MCF 10A (cell line): Measurements from ENCODE around the gene TNNI3K. TPM values are rescaled to one million over a fixed set of nuclear protein-coding genes. Genes with fewer than 3 reads are reported as not detected.

ENCODE experiments used
- BruUV-seq: library from RNA; stranded (reverse); fragments of 400-500 nt; replicated peaks from 2 replicates; lab custom pipeline; 2021; lab: Mats Ljungman, UMichigan
- CTCF ChIA-PET: fragments of 300-600 bp; sonication (Branson Sonifier 250); formaldehyde crosslinking; extraction: SDS; loops from one replicate; lab custom pipeline; 2021; ENCODE audit warnings: antibody characterized with exemption, inconsistent platforms; lab: Yijun Ruan, JAX
- POLR2A ChIA-PET: fragments of 300-600, 350-650 bp; sonication (Branson Sonifier 250); formaldehyde crosslinking; extraction: SDS; loops from one replicate; lab custom pipeline; 2020; ENCODE audit warnings: antibody characterized with exemption, inconsistent platforms; lab: Yijun Ruan, JAX
- DNase-seq: peaks from one replicate; pipeline ENCODE4 v3.0.0-alpha.2; 2018; ENCODE audit not compliant: unreplicated experiment
- H3K27ac Mint-ChIP-seq: one replicate; pipeline ENCODE4 v1.8.0; 2022; ENCODE audit warnings: mild to moderate bottlenecking, low read depth, mixed read lengths; ENCODE audit not compliant: unreplicated experiment
- H3K27me3 Mint-ChIP-seq: one replicate; pipeline ENCODE4 v1.8.0; 2022; ENCODE audit warnings: mixed read lengths; ENCODE audit not compliant: insufficient read depth, unreplicated experiment
- H3K36me3 Mint-ChIP-seq: one replicate; pipeline ENCODE4 v1.8.0; 2022; ENCODE audit warnings: mild to moderate bottlenecking, moderate library complexity, mixed read lengths; ENCODE audit not compliant: insufficient read depth, unreplicated experiment
- H3K4me1 Mint-ChIP-seq: one replicate; pipeline ENCODE4 v1.8.0; 2022; ENCODE audit warnings: mixed read lengths; ENCODE audit not compliant: insufficient read depth, unreplicated experiment
- H3K4me3 Mint-ChIP-seq: one replicate; pipeline ENCODE4 v1.8.0; 2022; ENCODE audit warnings: mild to moderate bottlenecking, moderate library complexity, mixed read lengths; ENCODE audit not compliant: unreplicated experiment
- H3K9me3 Mint-ChIP-seq: one replicate; pipeline ENCODE4 v1.8.0; 2022; ENCODE audit warnings: mixed read lengths; ENCODE audit not compliant: unreplicated experiment
- CTCF ChIP-seq: fragments of 200-600 bp; IDR thresholded peaks from one replicate; pipeline ENCODE4 v1.8.0; 2022; ENCODE audit warnings: antibody characterized with exemption, mild to moderate bottlenecking; ENCODE audit not compliant: unreplicated experiment
- intact Hi-C: fragments of 100-400 bp; cut with micrococcal nuclease; formaldehyde crosslinking; loops from 2 replicates; pipeline ENCODE4 v1.14.1; 2022
- total RNA-seq: library from RNA; stranded (reverse); gene quantifications from 2 replicates; pipeline ENCODE4 v1.2.3, GENCODE V29; 2022

TNNI3K gene
- total RNA-seq, 1 experiment from 2014 or later: not detected

GRCh38 chr1:74357756-74358155 is 122.6 kb downstream of the TNNI3K start:
- CTCF ChIA-PET: interaction anchor here (0.7 kb wide), 1 partner anchor 98 kb away, joined by 3 read pairs; no protein-coding TSS in a partner anchor
- H3K4me1 Mint-ChIP-seq: no peaks in the 10 kb centered on the region
- no peak overlapping the region for H3K27ac Mint-ChIP-seq
- no peaks in the 10 kb centered on the region for H3K36me3 Mint-ChIP-seq
- H3K9me3 Mint-ChIP-seq: no peaks in the 10 kb centered on the region
- DNase-seq: no peak
- no peak overlapping the region for H3K4me3 Mint-ChIP-seq
- BruUV-seq: no TSS peak
- no peaks in the 10 kb centered on the region for H3K27me3 Mint-ChIP-seq
- intact Hi-C loops: no loop called here
- no peak for TF ChIP-seq CTCF
- POLR2A ChIA-PET: no interaction called here

GRCh38 chr1:74362691-74363090 is 127.5 kb downstream of the TNNI3K start:
- no peak for TF ChIP-seq CTCF
- intact Hi-C loops: no loop called here
- ChIA-PET CTCF (no interaction called here), POLR2A (interaction anchor here (0.6 kb wide), 1 partner anchor 1105 kb away, joined by 3 read pairs; no protein-coding TSS in a partner anchor)
- H3K9me3 Mint-ChIP-seq: no peaks in the 10 kb centered on the region
- H3K4me1 Mint-ChIP-seq: no peaks in the 10 kb centered on the region
- no peaks in the 10 kb centered on the region for H3K27me3 Mint-ChIP-seq
- no TSS peak for BruUV-seq
- H3K4me3 Mint-ChIP-seq: no peak overlapping the region
- DNase-seq: no peak
- H3K36me3 Mint-ChIP-seq: no peaks in the 10 kb centered on the region
- H3K27ac Mint-ChIP-seq: no peak overlapping the region

- no peaks in the 10 kb centered on the region for H3K9me3 Mint-ChIP-seq
- TF ChIP-seq CTCF: no peak
- H3K27me3 Mint-ChIP-seq: no peaks in the 10 kb centered on the region
- no peaks in the 10 kb centered on the region for H3K36me3 Mint-ChIP-seq
- POLR2A ChIA-PET: interaction anchor here (0.6 kb wide), 1 partner anchor 1105 kb away, joined by 3 read pairs; no protein-coding TSS in a partner anchor
- H3K4me1 Mint-ChIP-seq: peaks cover under 1% of the 10 kb centered on the region
- no peak for DNase-seq
- CTCF ChIA-PET: no interaction called here
- no peak overlapping the region for H3K4me3 Mint-ChIP-seq
- no peak overlapping the region for H3K27ac Mint-ChIP-seq
- no TSS peak for BruUV-seq
- intact Hi-C loops: no loop called here
Observed at GRCh38 chr1:74363220-74363619, 128.0 kb downstream of the TNNI3K start.

GRCh38 chr1:74367175-74367813 is 132.1 kb downstream of the TNNI3K start:
- no peak for TF ChIP-seq CTCF
- no peaks in the 10 kb centered on the region for H3K9me3 Mint-ChIP-seq
- CTCF ChIA-PET: no interaction called here
- peaks cover 4% of the 10 kb centered on the region for H3K4me1 Mint-ChIP-seq
- POLR2A ChIA-PET: no interaction called here
- H3K27ac Mint-ChIP-seq: no peak overlapping the region
- no peaks in the 10 kb centered on the region for H3K27me3 Mint-ChIP-seq
- intact Hi-C loops: no loop called here
- H3K36me3 Mint-ChIP-seq: no peaks in the 10 kb centered on the region
- BruUV-seq: no TSS peak
- no peak for DNase-seq
- H3K4me3 Mint-ChIP-seq: no peak overlapping the region
